Daoy (cell line): Measurements from ENCODE around the gene STAT3. TPM values are rescaled to one million over a fixed set of nuclear protein-coding genes. Genes with fewer than 3 reads are reported as not detected.
"Not testable (repeated sequence)": the region's sequence is repeated elsewhere in the genome, so short reads cannot be mapped to it uniquely, and the experiment has no call there.

Experiments used
- DNase-seq: peaks from one replicate; pipeline ENCODE4 v3.0.0-alpha.2; 2015; ENCODE audit warnings: low read depth
- total RNA-seq: library from RNA; depleted of rRNA; stranded (reverse); fragments of >200 nt; shearing (Covaris generic); gene quantifications from 2 replicates; pipeline ENCODE4 v1.2.3, GENCODE V29; 2014

Gene STAT3
- total RNA-seq, 1 experiment from 2014 or later, result 28.6 TPM

DNA sequence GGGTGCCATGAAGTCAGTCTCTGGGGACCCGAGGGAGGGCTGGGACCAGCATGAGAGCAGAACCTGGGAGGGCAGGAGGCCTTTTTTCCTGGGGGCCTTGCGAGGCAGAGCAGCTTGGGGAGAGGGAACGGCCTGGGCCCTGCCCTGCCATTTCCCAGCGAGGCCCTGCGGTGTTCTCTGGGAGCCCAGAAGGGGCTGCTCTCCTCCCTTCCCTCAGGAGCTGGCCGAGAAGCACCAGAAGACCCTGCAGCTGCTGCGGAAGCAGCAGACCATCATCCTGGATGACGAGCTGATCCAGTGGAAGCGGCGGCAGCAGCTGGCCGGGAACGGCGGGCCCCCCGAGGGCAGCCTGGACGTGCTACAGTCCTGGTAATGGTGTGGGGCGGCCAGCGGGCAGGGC lies 88.3 kb downstream of the STAT3 start:
- not testable (repeated sequence) for DNase-seq

DNA sequence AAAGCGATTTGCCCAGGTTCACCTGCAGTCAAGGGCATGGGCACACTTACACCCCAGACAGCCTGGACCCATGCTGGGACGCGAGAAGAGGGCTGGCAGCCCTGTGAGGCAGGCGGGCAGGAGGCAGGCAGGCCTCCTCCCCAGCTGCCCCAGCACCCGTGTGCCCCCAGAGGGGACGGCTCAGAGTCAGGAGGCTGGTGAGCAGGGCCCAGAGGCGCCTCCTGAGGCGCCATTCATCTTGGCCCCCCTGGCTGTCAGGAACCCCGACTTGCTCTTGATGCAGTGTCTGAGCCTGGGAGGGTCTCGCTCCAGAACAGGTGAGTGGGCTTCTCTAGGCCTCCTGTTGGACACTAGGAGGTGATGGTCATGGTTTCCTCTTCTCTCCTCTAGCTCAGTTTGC lies 88.9 kb downstream of the STAT3 start:
- not testable (repeated sequence) for DNase-seq

DNA sequence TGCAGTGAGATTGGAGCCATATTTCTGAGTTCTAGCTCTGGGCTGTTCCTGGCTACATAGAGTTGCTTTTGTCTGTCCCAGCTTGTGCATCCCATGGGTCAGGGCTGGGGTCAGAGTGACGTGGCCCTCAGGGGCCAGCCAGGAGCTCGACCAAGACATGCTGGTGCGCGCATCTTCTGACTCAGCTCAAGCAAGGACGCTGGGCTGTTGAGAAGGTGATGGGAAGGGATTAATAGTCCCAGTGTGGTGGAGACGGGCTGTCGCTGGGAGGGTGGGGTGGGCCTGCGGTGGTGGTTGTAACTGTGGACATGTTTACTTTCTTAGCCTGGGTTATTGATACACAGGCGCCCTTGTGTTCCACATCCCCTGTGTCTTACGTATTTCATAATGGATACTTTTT lies 90.5 kb downstream of the STAT3 start:
- DNase-seq, result not testable (repeated sequence)

DNA sequence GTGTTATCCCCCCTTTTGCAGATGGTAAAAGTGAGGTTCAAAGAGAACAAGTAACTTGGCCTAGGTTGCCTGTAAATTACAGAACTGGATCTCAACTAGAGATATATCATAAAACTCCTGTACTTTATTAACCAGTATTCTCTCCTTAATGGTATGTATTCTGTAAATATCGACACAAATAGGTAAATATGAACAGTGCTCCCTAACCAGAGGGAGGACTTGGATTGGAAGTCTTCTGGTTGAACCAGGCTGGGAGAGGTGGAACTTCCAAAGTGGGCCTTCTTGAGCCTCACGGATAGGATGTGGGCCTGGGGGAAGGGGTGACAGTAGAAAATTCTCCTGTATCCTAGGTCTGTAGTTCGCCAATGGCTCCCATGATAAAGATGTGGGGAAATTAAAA lies 92.2 kb downstream of the STAT3 start:
- DNase-seq, result no peak

DNA sequence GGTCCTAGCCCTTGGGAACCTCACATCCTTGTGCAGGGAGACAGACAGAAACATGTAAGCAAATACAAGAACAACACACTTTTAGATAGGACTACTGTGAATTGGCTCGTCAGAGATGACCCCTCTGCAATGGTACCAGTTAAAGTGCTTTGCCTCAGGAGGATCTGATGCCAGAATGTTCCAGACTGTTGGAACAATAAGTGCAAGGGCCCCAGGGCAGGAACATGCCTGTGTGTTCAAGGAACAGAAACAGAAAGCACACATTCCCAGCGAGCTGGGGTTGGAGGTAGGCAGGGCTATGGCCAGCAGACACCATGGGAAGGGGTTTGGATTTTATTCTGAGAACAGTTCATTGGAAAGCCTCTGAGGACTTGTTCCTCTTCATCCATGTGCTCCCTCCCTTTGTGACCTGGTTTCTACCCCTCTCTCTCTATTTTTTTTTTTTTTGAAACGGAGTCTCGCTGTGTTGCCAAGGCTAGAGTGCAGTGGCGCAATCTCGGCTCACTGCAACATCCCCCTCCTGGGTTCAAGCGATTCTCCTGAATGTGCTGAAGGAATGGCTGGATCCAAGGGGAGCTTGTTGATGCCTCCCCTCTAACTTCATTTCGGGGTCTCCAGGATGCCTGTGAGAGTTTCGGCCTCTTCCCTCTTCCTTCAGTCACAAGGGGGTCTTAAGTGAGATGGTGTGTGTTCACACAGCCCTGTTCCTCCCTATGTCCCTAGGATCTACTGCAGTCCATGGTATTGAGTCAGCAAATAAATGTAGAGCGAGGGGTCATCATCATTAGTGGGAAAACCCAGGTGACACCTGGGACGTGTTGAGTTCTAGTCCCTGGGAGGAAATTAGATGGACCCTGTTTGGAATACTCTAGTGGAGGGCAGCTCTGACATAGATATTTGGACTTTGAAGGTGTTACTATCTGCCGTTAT lies 93.5 kb downstream of the STAT3 start:
- DNase-seq, result no peak

DNA sequence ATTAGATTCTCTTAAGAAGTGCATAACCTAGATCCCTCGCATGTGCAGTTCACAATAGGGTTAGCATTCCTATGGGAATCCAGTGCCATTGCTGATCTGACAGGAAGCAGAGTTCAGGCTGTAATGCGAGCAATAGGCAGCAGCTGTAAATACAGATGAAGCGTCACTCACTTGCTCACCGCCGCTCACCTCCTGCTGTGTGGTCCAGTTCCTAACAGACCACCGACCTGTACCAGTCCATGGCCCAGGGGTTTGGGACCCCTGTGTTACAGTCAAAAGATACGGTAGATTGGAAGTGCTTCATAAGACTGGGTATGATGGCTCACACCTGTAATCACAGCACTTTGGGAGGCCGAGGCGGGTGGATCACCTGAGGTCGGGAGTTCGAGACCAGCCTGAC lies 97.1 kb downstream of the STAT3 start:
- DNase-seq, result no peak

DNA sequence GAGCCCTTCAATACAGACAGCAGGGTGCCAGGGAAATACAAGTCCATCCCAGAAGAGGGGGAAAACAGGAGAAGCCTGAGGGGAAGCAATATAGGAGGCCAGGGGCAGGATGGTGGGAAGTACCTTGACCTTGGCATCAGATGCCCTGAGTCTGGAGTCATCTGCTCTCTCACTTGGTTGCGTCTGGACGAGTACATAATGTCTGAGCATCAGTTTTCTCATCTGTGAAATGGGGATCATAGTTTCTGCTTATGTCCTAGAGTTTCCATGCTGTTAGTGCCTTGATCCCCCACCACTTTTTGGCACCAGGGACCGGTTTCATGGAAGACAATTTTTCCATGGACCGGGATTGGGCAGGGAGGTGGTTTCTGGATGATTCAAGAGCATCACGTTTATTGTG lies 97.7 kb downstream of the STAT3 start:
- DNase-seq, result no peak

DNA sequence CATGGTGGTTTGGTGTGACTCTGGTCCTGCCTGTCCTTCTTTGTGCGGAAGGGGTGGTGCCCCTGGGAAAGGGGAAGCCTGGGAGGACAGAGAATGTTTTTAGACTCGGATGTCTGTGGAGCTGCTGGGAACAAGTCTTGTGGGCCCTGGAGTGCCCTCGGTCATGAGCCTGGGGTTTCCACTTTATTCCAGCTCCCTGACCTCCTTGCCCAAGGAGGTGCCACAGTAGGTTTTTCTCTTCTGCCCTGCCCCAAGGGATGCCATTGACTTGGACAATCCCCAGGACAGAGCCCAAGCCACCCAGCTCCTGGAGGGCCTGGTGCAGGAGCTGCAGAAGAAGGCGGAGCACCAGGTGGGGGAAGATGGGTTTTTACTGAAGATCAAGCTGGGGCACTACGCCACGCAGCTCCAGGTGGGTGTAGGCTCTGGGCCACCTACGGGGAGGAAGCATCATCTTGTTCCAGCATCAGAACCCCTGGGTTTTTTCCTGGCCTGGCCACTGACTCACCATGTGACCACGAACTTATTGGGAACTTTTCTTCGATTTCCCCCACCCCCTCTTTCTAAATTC lies 98.5 kb downstream of the STAT3 start:
- no peak for DNase-seq

DNA sequence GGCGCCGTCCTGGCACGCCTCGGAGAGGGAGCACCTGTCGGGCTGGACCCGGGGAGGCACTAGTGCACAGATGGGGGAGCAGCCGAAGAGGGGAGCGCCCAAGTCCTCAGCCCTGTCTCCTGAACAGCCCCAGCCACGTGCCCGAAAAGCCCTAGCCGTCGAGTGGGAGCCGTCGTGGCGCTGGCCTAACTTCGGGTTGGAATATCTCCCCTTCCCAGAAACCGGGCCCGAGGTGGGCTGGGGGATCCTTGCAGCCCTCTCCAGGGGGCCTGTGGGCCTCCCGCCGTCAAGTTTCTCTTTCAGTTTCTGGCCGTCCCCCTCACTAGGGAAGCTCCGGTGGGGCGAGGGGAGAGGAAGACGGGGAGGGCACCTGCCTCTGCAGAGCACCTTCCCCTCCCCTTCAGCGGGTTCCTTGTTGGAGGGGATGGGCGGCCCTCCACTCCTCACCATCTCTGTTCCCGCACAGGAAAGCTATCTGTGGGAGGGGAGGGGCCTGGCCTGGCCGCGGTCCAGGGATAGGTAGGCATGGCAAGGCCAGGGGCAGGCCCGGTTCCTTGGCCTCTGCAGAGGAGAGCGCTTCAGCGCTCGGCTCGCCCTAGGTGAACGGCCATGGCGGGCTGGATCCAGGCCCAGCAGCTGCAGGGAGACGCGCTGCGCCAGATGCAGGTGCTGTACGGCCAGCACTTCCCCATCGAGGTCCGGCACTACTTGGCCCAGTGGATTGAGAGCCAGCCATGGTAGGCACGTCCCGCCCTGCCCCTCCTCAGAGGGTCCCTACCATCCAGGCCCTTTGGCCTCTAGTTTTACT lies 99.2 kb downstream of the STAT3 start:
- no peak for DNase-seq

DNA sequence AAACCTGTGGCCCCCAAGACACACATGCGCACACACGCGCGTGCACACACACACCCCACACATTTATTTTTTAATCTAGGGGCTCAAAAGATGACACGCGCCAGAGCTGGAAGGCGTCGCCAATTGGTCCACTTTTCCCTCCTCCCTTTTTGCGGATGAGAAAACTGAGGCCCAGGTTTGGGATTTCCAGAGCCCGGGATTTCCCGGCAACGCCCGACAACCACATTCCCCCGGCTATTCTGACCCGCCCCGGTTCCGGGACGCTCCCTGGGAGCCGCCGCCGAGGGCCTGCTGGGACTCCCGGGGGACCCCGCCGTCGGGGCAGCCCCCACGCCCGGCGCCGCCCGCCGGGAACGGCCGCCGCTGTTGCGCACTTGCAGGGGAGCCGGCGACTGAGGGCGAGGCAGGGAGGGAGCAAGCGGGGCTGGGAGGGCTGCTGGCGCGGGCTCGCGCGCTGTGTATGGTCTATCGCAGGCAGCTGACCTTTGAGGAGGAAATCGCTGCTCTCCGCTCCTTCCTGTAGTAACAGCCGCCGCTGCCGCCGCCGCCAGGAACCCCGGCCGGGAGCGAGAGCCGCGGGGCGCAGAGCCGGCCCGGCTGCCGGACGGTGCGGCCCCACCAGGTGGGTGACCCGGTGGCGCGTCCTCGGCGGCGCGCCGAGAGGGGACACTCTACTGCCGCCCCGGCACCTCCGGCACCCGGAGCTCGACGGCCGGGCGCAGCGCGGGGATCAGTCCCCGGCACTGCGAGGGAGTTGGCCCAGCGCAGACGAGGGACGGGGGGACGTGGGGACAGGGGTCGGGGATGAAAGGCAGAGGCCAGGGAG lies 100.1 kb downstream of the STAT3 start, which contains the start of gene STAT5A:
Gene STAT5A (plus strand): TSS at position 522 of the 826 bp plus-strand sequence. CDS start 914 bp downstream, outside the sequence.
- DNase-seq, result peak; percentile 79

DNA sequence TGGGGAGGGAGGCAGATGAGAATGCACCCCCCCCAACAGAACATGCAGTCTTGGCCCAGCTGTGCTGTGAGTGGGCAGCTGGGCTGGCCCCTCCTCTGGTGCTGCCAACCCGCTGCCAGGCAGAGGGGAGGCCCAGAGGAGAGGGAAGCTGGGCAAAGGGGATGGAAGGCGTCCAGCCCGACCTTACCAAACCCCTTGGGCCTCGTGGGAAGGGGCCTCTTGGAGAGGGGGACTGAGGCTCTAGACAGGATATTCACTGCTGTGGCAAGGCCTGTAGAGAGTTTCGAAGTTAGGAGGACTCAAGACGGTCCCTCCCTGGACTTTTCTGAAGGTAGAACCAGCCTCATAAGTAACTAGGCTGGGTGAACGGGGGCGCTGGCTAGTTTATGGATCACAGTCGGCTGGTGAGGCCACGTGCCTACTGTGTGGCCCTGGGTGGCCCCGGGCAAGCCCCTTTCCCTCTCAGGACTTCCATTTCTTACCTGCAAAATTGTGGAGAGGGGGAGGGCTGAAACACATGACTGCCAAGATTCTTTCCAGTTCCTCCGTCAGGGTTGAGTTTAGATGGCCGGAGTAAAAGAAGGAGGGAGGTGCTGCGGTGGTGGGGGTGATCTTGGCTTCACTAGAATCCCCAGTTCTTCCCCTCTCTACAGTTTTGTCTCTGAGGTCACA lies 100.8 kb downstream of the STAT3 start:
- peak; percentile 66 for DNase-seq

DNA sequence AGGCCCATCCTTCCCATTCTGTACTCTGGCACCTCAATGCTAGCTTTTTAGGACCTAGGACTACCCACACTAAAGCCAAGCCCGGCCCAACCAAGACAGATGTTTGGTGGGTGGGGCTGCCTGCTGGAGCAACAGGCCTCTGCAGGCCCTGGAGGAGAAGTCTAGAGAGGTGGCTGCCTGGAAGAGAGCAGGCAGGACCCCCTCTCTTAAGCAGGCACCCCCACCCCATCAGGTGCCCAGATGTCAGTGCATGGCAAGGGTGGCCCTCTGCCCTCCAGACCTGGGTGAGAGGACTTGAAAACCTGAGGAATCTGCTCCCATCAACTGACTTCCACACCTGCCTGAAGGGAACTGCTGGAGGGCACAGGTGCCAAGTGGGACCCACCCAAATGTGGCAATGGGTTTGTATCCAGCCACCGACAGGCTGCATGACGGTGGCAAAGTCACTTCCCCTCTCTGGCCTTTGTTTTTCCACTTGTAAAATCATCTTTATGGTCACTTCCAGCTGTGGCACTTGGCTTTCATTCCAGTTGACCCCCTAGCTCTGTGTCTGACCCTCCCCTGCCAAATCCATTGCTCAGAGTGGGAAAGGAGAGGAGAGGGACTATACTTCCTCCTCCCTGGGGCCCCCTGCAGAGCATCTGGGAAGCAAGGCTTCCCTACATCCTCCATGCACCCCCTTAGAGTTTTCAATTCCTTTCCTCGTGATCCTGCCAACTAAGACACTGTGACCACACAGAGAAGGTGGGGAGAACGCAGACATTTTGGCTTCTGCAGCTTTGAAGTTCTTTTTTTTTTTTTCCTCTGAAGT lies 101.6 kb downstream of the STAT3 start:
- peak; percentile 34 for DNase-seq

DNA sequence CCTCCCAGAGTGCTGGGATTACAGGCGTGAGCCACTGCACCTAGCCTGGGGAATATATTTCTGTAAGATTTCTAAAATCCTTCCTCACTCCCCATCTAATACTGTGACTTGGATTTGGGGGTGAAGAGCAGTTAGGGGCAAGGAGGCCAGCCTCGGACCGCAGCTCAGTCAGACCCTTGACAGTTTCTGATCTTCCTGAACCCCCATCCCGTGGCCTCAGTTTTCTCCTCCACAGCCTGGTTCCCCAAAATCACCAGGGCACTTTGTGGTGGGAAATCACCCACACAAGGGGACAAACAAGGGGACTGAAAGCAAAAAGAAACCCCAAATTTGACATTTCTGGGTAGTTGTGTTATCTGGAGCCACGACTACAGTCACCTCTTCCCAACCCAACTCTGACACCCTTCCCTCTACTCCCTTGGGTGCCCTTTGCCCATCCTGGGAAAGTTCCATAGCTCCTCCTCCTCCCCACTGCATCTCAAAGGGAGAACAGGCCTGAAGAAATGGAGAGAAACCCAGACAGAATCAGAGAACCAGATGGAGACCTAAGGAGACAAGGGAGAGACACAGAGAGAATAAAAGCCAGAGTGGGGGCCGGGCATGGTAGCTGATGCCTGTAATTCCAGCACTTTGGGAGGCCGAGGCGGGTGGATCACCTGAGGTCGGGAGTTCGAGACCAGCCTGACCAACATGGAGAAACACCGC lies 102.7 kb downstream of the STAT3 start:
- no peak for DNase-seq

DNA sequence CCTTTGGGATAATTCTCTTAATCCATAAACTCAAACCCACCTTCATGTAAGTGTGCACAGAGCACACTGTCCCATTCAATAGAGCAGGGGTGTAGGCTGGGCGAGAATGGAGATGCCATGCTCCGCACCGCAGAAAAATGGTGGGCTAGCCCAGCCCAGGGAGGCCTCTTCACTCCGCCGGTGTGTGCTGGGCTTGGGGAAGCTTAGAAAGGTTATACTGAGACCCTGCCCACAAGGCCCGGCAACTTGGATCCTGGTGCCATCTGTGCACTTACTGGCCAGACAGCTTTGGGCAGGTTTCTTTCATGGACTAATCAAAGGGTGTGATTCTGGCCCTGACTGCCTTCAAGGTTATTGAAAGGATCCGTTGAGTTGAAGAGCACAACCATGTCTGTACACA lies 103.7 kb downstream of the STAT3 start:
- no peak for DNase-seq

DNA sequence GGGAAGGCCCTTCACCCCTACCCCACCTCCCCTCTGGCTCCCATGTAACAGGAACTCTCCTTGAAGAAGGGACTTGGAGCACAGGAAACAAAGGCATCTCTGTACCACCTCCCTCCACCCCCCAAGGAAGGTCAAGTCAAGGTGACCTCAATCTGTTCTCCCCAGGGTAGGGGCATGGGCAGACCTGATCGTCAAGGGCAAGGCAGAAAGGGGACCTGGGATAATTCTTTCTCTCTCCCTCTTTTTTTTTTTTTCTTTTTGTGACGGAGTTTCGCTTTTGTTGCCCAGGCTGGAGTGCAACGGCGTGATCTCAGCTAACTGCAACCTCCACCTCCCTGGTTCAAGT lies 104.2 kb downstream of the STAT3 start:
- no peak for DNase-seq

DNA sequence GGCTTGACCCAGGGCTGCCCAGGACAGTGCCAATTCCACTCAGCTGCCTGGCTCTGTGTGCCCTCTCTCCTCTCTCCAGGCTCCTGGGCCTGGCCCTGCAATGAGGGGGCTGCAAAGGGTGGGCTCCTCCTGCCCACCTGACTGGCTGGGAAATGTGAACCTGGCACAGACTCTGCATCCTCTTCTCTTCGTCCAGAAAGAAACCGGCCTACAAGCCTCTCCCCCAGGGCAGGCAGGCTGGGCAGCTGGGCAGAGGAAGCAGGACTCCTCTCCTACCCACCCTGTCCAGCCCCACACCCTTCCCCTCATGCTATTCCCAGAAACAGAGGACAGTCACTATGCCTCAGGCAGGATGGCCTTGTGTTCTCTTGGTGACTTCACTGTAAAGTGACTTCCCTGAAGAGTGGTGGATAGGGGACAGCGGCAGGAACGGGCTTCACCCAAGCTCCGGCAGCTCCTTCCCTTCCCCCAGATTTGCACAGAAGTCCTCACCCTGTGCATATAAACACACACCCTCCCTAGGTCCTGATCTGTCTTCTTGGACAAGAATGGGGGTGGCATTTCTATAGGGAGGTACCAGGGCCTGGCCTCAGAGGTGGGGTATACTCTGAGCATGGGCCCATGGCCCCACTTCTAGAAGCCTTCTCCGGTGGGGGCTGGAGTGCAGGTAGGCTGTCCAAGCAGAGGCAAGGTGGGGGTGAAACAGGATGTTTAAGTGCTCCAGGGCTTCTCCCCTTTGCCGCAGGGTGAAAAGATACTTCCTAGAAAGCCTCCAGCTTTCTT lies 104.8 kb downstream of the STAT3 start:
- no peak for DNase-seq

DNA sequence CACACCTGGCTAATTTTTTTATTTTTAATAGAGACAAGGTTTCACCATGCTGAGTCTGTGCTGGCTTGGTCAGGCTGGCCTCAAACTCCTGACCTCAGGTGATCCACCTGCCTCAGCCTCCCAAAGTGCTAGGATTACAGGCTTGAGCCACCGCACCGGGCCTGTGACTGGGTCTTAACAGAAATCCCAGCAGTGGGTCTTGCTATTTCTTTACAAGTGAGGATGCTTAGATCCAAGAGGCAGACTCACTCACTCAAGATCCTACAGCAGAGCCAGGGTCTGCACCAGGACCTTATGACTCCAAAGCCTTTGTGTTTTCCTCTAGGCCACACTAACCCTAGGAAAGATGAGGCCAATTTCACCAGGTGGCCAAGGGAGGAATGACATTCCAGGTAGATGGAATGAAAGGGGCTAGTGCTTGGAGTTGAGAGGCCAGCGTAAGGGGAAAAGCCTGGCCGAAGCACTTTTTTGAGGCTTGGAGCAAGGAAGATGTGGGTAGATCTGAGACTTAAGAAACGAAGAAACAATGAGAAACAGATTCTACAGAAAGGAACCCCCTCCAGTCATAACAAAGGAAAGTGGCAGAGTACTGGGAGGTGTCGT lies 105.7 kb downstream of the STAT3 start:
- no peak for DNase-seq

DNA sequence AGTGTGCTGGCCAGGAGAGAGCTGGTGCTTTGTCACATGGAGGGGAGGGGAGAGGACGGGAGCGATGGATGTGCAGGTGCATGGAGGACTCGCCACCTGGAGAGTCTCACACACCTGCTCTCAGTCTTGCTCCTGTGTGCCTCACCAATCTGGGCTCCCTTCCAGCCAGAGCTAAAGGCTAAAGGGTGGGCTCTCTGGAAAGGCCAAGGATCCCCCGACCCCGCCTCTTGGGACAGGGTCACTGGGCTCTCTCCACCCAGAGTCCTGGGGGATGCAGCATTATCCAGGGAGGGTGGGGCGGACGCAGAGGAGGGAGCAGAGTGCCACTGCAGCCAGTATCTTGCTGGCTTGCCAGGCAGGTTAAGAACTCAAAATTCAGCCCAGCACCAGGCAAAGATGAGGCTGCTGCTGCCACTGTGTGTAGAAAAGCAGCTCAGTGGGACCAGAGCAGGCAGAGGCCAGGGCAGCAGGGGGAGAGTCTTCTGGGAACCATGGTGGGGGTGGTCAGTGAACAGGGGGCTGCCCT lies 106.6 kb downstream of the STAT3 start:
- no peak for DNase-seq
